ENCODE measurements around the gene MERTK.

DNA sequence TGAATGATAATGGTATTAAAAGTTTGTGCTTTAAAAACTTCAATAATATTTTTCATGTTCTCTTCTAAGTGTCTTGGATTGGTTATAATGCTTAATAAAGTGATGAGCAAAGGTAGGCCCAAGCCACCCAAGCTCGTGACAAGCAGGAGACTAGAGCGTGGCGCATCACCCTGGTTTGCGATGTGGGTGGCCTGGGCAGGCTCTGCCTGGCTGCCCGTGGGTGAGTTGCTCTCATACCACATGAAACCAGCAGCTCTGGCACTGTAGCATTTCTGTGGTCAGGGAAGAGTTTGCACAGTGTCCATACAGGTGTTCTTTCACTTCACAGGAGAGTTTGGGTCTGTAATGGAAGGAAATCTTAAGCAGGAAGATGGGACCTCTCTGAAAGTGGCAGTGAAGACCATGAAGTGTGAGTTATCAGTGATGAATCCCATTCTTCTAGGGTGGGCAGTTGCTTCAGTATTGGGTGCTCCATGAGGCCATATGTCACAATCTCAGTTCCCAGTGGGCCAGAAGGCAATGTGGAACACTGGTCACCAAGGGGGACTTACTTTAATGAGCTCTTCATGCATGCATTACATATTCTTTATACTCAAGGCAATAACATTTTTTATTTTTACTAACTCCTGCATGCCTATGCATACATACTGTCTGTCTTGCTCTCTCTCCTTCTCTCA is 105.3 kb downstream of the MERTK start:
- TF ChIP-seq CTCF (conservative IDR thresholded peaks at IDR 0.05; ENCODE audit: low read depth, low read length) (no peak), EZH2 (IDR thresholded peaks at IDR 0.05; ENCODE audit: borderline replicate concordance, low read depth, low read length, poor library complexity, severe bottlenecking) (no peak)

Measured in A673 (cell line).